Stimulated activated naive CD8-positive, alpha-beta T cell treated with anti-CD3 and anti-CD28 coated beads, Interleukin-15, Interleukin-2, amounts not matched to agents 100 ng/mL and 50 ng/mL, for 24 hours (primary cell): ENCODE results near the gene TIRAP.

Experiments used
- H3K27ac Mint-ChIP-seq: one replicate; pipeline ENCODE4 v1.8.0; 2021; ENCODE audit warnings: mild to moderate bottlenecking, mixed read lengths
- H3K27me3 Mint-ChIP-seq: one replicate; pipeline ENCODE4 v1.8.0; 2021; ENCODE audit warnings: mixed read lengths
- H3K36me3 Mint-ChIP-seq: one replicate; pipeline ENCODE4 v1.8.0; 2021; ENCODE audit warnings: low read depth, mixed read lengths
- H3K4me1 Mint-ChIP-seq: one replicate; pipeline ENCODE4 v1.8.0; 2021; ENCODE audit warnings: low read depth, mixed read lengths
- H3K4me3 Mint-ChIP-seq: one replicate; pipeline ENCODE4 v1.8.0; 2021; ENCODE audit warnings: mild to moderate bottlenecking, mixed read lengths
- H3K9me3 Mint-ChIP-seq: one replicate; pipeline ENCODE4 v1.8.0; 2021; ENCODE audit warnings: mixed read lengths

TIRAP gene

GRCh38 chr11:126277322-126277721, 5.6 kb upstream of the TIRAP start:
- H3K27me3 Mint-ChIP-seq: no peaks in the 10 kb centered on the region
- H3K4me3 Mint-ChIP-seq: no peak overlapping the region
- H3K36me3 Mint-ChIP-seq: peaks cover 51% of the 10 kb centered on the region
- no peak overlapping the region for H3K27ac Mint-ChIP-seq
- no peaks in the 10 kb centered on the region for H3K9me3 Mint-ChIP-seq
- H3K4me1 Mint-ChIP-seq: peaks cover 25% of the 10 kb centered on the region

- Mint-ChIP-seq H3K4me3 (no peak overlapping the region), H3K27ac (no peak overlapping the region)
Observed at GRCh38 chr11:126277780-126278179, 5.1 kb upstream of the TIRAP start.

GRCh38 chr11:126279191-126279590, 3.7 kb upstream of the TIRAP start:
- peaks cover 34% of the 10 kb centered on the region for H3K36me3 Mint-ChIP-seq
- H3K4me1 Mint-ChIP-seq: peaks cover 35% of the 10 kb centered on the region
- H3K4me3 Mint-ChIP-seq: no peak overlapping the region
- H3K9me3 Mint-ChIP-seq: no peaks in the 10 kb centered on the region
- H3K27ac Mint-ChIP-seq: no peak overlapping the region
- no peaks in the 10 kb centered on the region for H3K27me3 Mint-ChIP-seq

More at GRCh38 chr11:126277780-126278179, 5.1 kb upstream of the TIRAP start:
- Mint-ChIP-seq H3K9me3 (no peaks in the 10 kb centered on the region), H3K27me3 (no peaks in the 10 kb centered on the region), H3K4me1 (peaks cover 25% of the 10 kb centered on the region), H3K36me3 (peaks cover 47% of the 10 kb centered on the region)

GRCh38 chr11:126280595-126280994, 2.3 kb upstream of the TIRAP start:
- Mint-ChIP-seq H3K4me1 (peaks cover 48% of the 10 kb centered on the region), H3K9me3 (no peaks in the 10 kb centered on the region), H3K36me3 (peaks cover 20% of the 10 kb centered on the region), H3K4me3 (no peak overlapping the region), H3K27ac (peak overlapping the region; percentile 21), H3K27me3 (no peaks in the 10 kb centered on the region)

GRCh38 chr11:126281245-126281644, 1.6 kb upstream of the TIRAP start:
- Mint-ChIP-seq H3K27me3 (no peaks in the 10 kb centered on the region), H3K9me3 (no peaks in the 10 kb centered on the region), H3K4me1 (peaks cover 48% of the 10 kb centered on the region), H3K27ac (no peak overlapping the region), H3K36me3 (peaks cover 14% of the 10 kb centered on the region), H3K4me3 (peak overlapping the region; percentile 87)

GRCh38 chr11:126281666-126282175, 1.2 kb upstream of the TIRAP start:
- Mint-ChIP-seq H3K4me3 (peak overlapping the region; percentile 87), H3K27ac (peak overlapping the region; percentile 87), H3K36me3 (peaks cover 13% of the 10 kb centered on the region), H3K4me1 (peaks cover 52% of the 10 kb centered on the region), H3K9me3 (no peaks in the 10 kb centered on the region), H3K27me3 (no peaks in the 10 kb centered on the region)

- no peaks in the 10 kb centered on the region for H3K27me3 Mint-ChIP-seq
- peaks cover 11% of the 10 kb centered on the region for H3K36me3 Mint-ChIP-seq
- no peaks in the 10 kb centered on the region for H3K9me3 Mint-ChIP-seq
- H3K4me3 Mint-ChIP-seq: peak overlapping the region; percentile 87
- H3K27ac Mint-ChIP-seq: peak overlapping the region; percentile 87
- peaks cover 55% of the 10 kb centered on the region for H3K4me1 Mint-ChIP-seq
Observed at GRCh38 chr11:126282361-126282735, 545 bp upstream of the TIRAP start.

GRCh38 chr11:126284829-126285228, 1.9 kb downstream of the TIRAP start:
- Mint-ChIP-seq H3K27ac (peak overlapping the region; percentile 83), H3K27me3 (no peaks in the 10 kb centered on the region), H3K4me1 (peaks cover 66% of the 10 kb centered on the region), H3K9me3 (no peaks in the 10 kb centered on the region), H3K4me3 (peak overlapping the region; percentile 73), H3K36me3 (peaks cover 4% of the 10 kb centered on the region)

- Mint-ChIP-seq H3K4me3 (no peak overlapping the region), H3K4me1 (peaks cover 50% of the 10 kb centered on the region), H3K36me3 (peaks cover 17% of the 10 kb centered on the region), H3K27me3 (no peaks in the 10 kb centered on the region), H3K9me3 (no peaks in the 10 kb centered on the region), H3K27ac (peak overlapping the region; percentile 38)
Observed at GRCh38 chr11:126288237-126288636, 5.3 kb downstream of the TIRAP start.

- H3K27me3 Mint-ChIP-seq: no peaks in the 10 kb centered on the region
- no peak overlapping the region for H3K27ac Mint-ChIP-seq
- peaks cover 33% of the 10 kb centered on the region for H3K36me3 Mint-ChIP-seq
- H3K9me3 Mint-ChIP-seq: no peaks in the 10 kb centered on the region
- no peak overlapping the region for H3K4me3 Mint-ChIP-seq
- peaks cover 36% of the 10 kb centered on the region for H3K4me1 Mint-ChIP-seq
Observed at GRCh38 chr11:126290887-126291286, 8.0 kb downstream of the TIRAP start.

- peaks cover 41% of the 10 kb centered on the region for H3K36me3 Mint-ChIP-seq
- H3K9me3 Mint-ChIP-seq: no peaks in the 10 kb centered on the region
- peaks cover 21% of the 10 kb centered on the region for H3K4me1 Mint-ChIP-seq
- H3K27me3 Mint-ChIP-seq: no peaks in the 10 kb centered on the region
- H3K27ac Mint-ChIP-seq: peak overlapping the region; percentile 75
- no peak overlapping the region for H3K4me3 Mint-ChIP-seq
Observed at GRCh38 chr11:126293726-126294125, 10.8 kb downstream of the TIRAP start.

GRCh38 chr11:126297004-126297403, 14.1 kb downstream of the TIRAP start:
- H3K4me3 Mint-ChIP-seq: no peak overlapping the region
- no peak overlapping the region for H3K27ac Mint-ChIP-seq
- peaks cover 38% of the 10 kb centered on the region for H3K36me3 Mint-ChIP-seq

GRCh38 chr11:126303623-126304456, 20.9 kb downstream of the TIRAP start, which contains the start of gene DCPS:
Gene DCPS (plus strand): TSS chr11:126304060. CDS start chr11:126304081, 21 bp downstream.
- Mint-ChIP-seq H3K4me1 (peaks cover 46% of the 10 kb centered on the region), H3K4me3 (peak within 1 kb of the TSS; percentile 97), H3K36me3 (peaks cover 29% of the 10 kb centered on the region), H3K27me3 (no peaks in the 10 kb centered on the region), H3K27ac (peak within 1 kb of the TSS; percentile 99), H3K9me3 (no peaks in the 10 kb centered on the region)

More at GRCh38 chr11:126297004-126297403, 14.1 kb downstream of the TIRAP start:
- Mint-ChIP-seq H3K9me3 (no peaks in the 10 kb centered on the region), H3K4me1 (peaks cover 22% of the 10 kb centered on the region), H3K27me3 (no peaks in the 10 kb centered on the region)

- H3K4me1 Mint-ChIP-seq: peaks cover 46% of the 10 kb centered on the region
- peak overlapping the region; percentile 97 for H3K4me3 Mint-ChIP-seq
- H3K9me3 Mint-ChIP-seq: no peaks in the 10 kb centered on the region
- peak overlapping the region; percentile 99 for H3K27ac Mint-ChIP-seq
- H3K36me3 Mint-ChIP-seq: peaks cover 25% of the 10 kb centered on the region
- H3K27me3 Mint-ChIP-seq: no peaks in the 10 kb centered on the region
Observed at GRCh38 chr11:126304457-126305075, 21.7 kb downstream of the TIRAP start.

GRCh38 chr11:126305699-126306098, 22.8 kb downstream of the TIRAP start:
- Mint-ChIP-seq H3K4me1 (peaks cover 47% of the 10 kb centered on the region), H3K36me3 (peaks cover 33% of the 10 kb centered on the region), H3K4me3 (peak overlapping the region; percentile 64), H3K9me3 (no peaks in the 10 kb centered on the region), H3K27me3 (no peaks in the 10 kb centered on the region), H3K27ac (peak overlapping the region; percentile 72)
